Endodermal cell (in vitro differentiated cells): ENCODE data around the gene HSPBAP1. TPM values are rescaled to one million over a fixed set of nuclear protein-coding genes. Genes with fewer than 3 reads are reported as not detected.

ENCODE experiments used
- DNase-seq: peaks from one replicate; pipeline ENCODE4 v3.0.0-alpha.2; 2017
- H3K27ac ChIP-seq: 2 replicates; pipeline ENCODE4 v1.5.1; 2013; ENCODE audit warnings: mild to moderate bottlenecking, low read depth, low read length, moderate library complexity
- H3K27me3 ChIP-seq: 2 replicates; pipeline ENCODE4 v1.6.1; 2013; ENCODE audit warnings: mild to moderate bottlenecking, low read length, moderate library complexity; ENCODE audit not compliant: insufficient read depth, control insufficient read depth, poor library complexity, severe bottlenecking
- H3K36me3 ChIP-seq: 2 replicates; pipeline ENCODE4 v1.7.0; 2013; ENCODE audit warnings: mild to moderate bottlenecking, low read length, moderate library complexity; ENCODE audit not compliant: control insufficient read depth, insufficient read depth
- H3K4me1 ChIP-seq: one replicate; pipeline ENCODE4 v1.7.0; 2013; ENCODE audit warnings: low read length; ENCODE audit not compliant: control insufficient read depth, insufficient read depth
- H3K4me3 ChIP-seq: 2 replicates; pipeline ENCODE4 v1.5.1; 2013; ENCODE audit warnings: mild to moderate bottlenecking, low read length, moderate library complexity
- H3K9ac ChIP-seq: 2 replicates; pipeline ENCODE4 v1.6.1; 2013; ENCODE audit warnings: mild to moderate bottlenecking, low read length, moderate library complexity; ENCODE audit not compliant: poor library complexity, severe bottlenecking; ENCODE audit errors: extremely low read depth
- H3K9me3 ChIP-seq: 2 replicates; pipeline ENCODE4 v1.6.1; 2013; ENCODE audit warnings: mild to moderate bottlenecking, low read length, moderate library complexity; ENCODE audit not compliant: control insufficient read depth
- H3K27ac Mint-ChIP-seq: 2 replicates; pipeline ENCODE4 v1.8.0; 2020; ENCODE audit warnings: mixed read lengths
- H3K27me3 Mint-ChIP-seq: 2 replicates; pipeline ENCODE4 v1.8.0; 2021; ENCODE audit warnings: mild to moderate bottlenecking, mixed read lengths; ENCODE audit not compliant: insufficient read depth
- H3K36me3 Mint-ChIP-seq: 2 replicates; pipeline ENCODE4 v1.8.0; 2020; ENCODE audit warnings: low read depth, mixed read lengths
- H3K4me1 Mint-ChIP-seq: 2 replicates; pipeline ENCODE4 v1.8.0; 2020; ENCODE audit warnings: mixed read lengths
- H3K4me3 Mint-ChIP-seq: 2 replicates; pipeline ENCODE4 v1.8.0; 2020; ENCODE audit warnings: mild to moderate bottlenecking, moderate library complexity, mixed read lengths
- H3K9me3 Mint-ChIP-seq: 2 replicates; pipeline ENCODE4 v1.8.0; 2020; ENCODE audit warnings: mild to moderate bottlenecking, mixed read lengths
- CTCF ChIP-seq: fragments of 200-600 bp; sonication (generic); conservative IDR thresholded peaks from 2 replicates; pipeline ENCODE4 v1.5.0; 2021; ENCODE audit warnings: antibody characterized with exemption, mild to moderate bottlenecking
- WGBS, 2 experiments: methylation state at CpG; one replicate each; pipeline versions ENCODE4 v1.1.5 to v1.1.7; 2013; ENCODE audit warnings: missing lambda C conversion rate in 2 of 2, mixed read lengths in 1 of 2; ENCODE audit not compliant: insufficient coverage in 1 of 2, insufficient read length in 1 of 2; 5-methylcytosine and 5-hydroxymethylcytosine counted together
- total RNA-seq, 2 donors: library from RNA; stranded (reverse); fragmentation: NEBNext Ultra II Directional in 1 of 2; extraction: Animal tissue kit (Norgen Biotek cat#: 25700) in 1 of 2; gene quantifications; 2 replicates in 1 of 2; 3 replicates in 1 of 2; pipeline ENCODE4 v1.2.1, GENCODE V29; 2021

The HSPBAP1 gene
- total RNA-seq, 2 donors from 2014 or later: 8.8 to 9.1 TPM

- TF ChIP-seq CTCF: no peak
- H3K27me3 Mint-ChIP-seq: no peaks in the 10 kb centered on the region
- H3K4me3 Mint-ChIP-seq: no peak overlapping the region
- H3K36me3 ChIP-seq: peaks cover 11% of the 10 kb centered on the region
- WGBS, 2 experiments: 95 to 97% methylated on average over 3 of the region's 3 CpGs
- no peak overlapping the region for H3K27ac ChIP-seq
- no peak overlapping the region for H3K4me3 ChIP-seq
- peaks cover 7% of the 10 kb centered on the region for H3K36me3 Mint-ChIP-seq
- no peaks in the 10 kb centered on the region for H3K4me1 ChIP-seq
- H3K27ac Mint-ChIP-seq: no peak overlapping the region
- no peak overlapping the region for H3K9ac ChIP-seq
- no peak for DNase-seq
- H3K27me3 ChIP-seq: no peaks in the 10 kb centered on the region
- H3K9me3 Mint-ChIP-seq: no peaks in the 10 kb centered on the region
- no peaks in the 10 kb centered on the region for H3K9me3 ChIP-seq
- H3K4me1 Mint-ChIP-seq: peaks cover under 1% of the 10 kb centered on the region
These were observed 27.2 kb downstream of the HSPBAP1 start for GRCh38 chr3:122766430-122766829.

GRCh38 chr3:122760453-122761271 lies 33.0 kb downstream of the HSPBAP1 start:
- H3K9me3 ChIP-seq: no peaks in the 10 kb centered on the region
- Mint-ChIP-seq H3K27me3 (no peaks in the 10 kb centered on the region), H3K4me1 (peaks cover 16% of the 10 kb centered on the region), H3K27ac (peak overlapping the region; percentile 86), H3K9me3 (no peaks in the 10 kb centered on the region), H3K36me3 (no peaks in the 10 kb centered on the region), H3K4me3 (no peak overlapping the region)
- no peaks in the 10 kb centered on the region for H3K36me3 ChIP-seq
- DNase-seq: peak; percentile 87
- peaks cover 3% of the 10 kb centered on the region for H3K4me1 ChIP-seq
- no peak for TF ChIP-seq CTCF
- peak overlapping the region; percentile 1 for H3K9ac ChIP-seq
- no peaks in the 10 kb centered on the region for H3K27me3 ChIP-seq
- H3K4me3 ChIP-seq: no peak overlapping the region
- 86 to 90% methylated on average over 1 to 3 of the region's 3 CpGs for WGBS, 2 experiments
- H3K27ac ChIP-seq: peak overlapping the region; percentile 54

- H3K27me3 ChIP-seq: no peaks in the 10 kb centered on the region
- no peaks in the 10 kb centered on the region for H3K9me3 Mint-ChIP-seq
- H3K9me3 ChIP-seq: no peaks in the 10 kb centered on the region
- no peak overlapping the region for H3K27ac Mint-ChIP-seq
- 98 to 100% methylated on average over 1 to 3 of the region's 3 CpGs for WGBS, 2 experiments
- DNase-seq: no peak
- H3K36me3 ChIP-seq: peaks cover 9% of the 10 kb centered on the region
- H3K4me1 ChIP-seq: peaks cover 6% of the 10 kb centered on the region
- H3K4me3 Mint-ChIP-seq: no peak overlapping the region
- peaks cover 16% of the 10 kb centered on the region for H3K4me1 Mint-ChIP-seq
- peaks cover 5% of the 10 kb centered on the region for H3K36me3 Mint-ChIP-seq
- no peak for TF ChIP-seq CTCF
- H3K9ac ChIP-seq: no peak overlapping the region
- H3K27ac ChIP-seq: no peak overlapping the region
- no peak overlapping the region for H3K4me3 ChIP-seq
- no peaks in the 10 kb centered on the region for H3K27me3 Mint-ChIP-seq
These were observed 34.6 kb downstream of the HSPBAP1 start for GRCh38 chr3:122758877-122759560.
